HCT116 (cell line): ENCODE measurements around the gene CGB7. TPM values are rescaled to one million over a fixed set of nuclear protein-coding genes. Genes with fewer than 3 reads are reported as not detected.

Experiments used
- ATAC-seq: fragments of 200-7000 bp; cut with Tn5 transposase; 2 replicates; pipeline ENCODE4 v1.9.1; 2020; ENCODE audit warnings: mild to moderate bottlenecking, moderate library complexity
- BruUV-seq: library from RNA; stranded (reverse); fragments of 400-500 nt; replicated peaks from 2 replicates; lab custom pipeline; 2021; lab: Mats Ljungman, UMichigan
- CTCF ChIA-PET: fragments of 300-600 bp; sonication (Branson Sonifier 250); formaldehyde crosslinking; loops from one replicate; lab custom pipeline; 2021; ENCODE audit warnings: antibody characterized with exemption; lab: Charles Lee
- POLR2A ChIA-PET: fragments of 300-600, 350-600 bp; sonication (Branson Sonifier 250); formaldehyde crosslinking; loops from one replicate; lab custom pipeline; 2021; ENCODE audit warnings: antibody characterized with exemption; lab: Charles Lee
- RAD21 ChIA-PET, 2 experiments: fragments of 300-600 bp; sonication (Branson Sonifier 250); formaldehyde crosslinking; loops; one replicate each; lab custom pipeline; 2023; ENCODE audit warnings: low total read pairs in 2 of 2; ENCODE audit not compliant: uncharacterized antibody in 2 of 2, unreplicated experiment in 2 of 2, low non-redundant PET in 1 of 2; lab: Charles Lee
- DNase-seq: peaks from one replicate; pipeline ENCODE4 v3.0.0-alpha.2; 2010; ENCODE audit warnings: low read depth, low spot score
- H2AFZ ChIP-seq: fragments of 200-600 bp; shearing (Covaris generic), sonication (generic); 2 replicates; pipeline ENCODE4 v1.6.1; 2017; ENCODE audit warnings: low read depth, mixed run types, mixed read lengths, antibody characterized with exemption, low read length; ENCODE audit not compliant: poor library complexity, severe bottlenecking
- H3K27ac ChIP-seq: 2 replicates; pipeline ENCODE4 v1.5.1; 2012; ENCODE audit warnings: low read depth, low read length
- H3K27me3 ChIP-seq: fragments of 200-600 bp; sonication (generic); 2 replicates; pipeline ENCODE4 v1.6.1; 2016; ENCODE audit warnings: mixed run types, low read length, mixed read lengths; ENCODE audit not compliant: insufficient read depth
- H3K36me3 ChIP-seq, 2 experiments: fragments of 200-500 bp in 1 of 2; fragments of 200-600 bp in 1 of 2; sonication (Bioruptor generic) in 1 of 2; sonication (generic) in 1 of 2; 2 replicates each; pipeline versions ENCODE4 v1.5.1 to v1.6.1; 2014 to 2016; ENCODE audit warnings: low read length in 2 of 2, inconsistent platforms in 1 of 2, mixed read lengths in 1 of 2, mixed run types in 1 of 2; ENCODE audit not compliant: insufficient read depth in 2 of 2, control insufficient read depth in 1 of 2
- H3K4me1 ChIP-seq, 2 experiments: fragments of 200-600 bp in 1 of 2; sonication (generic) in 1 of 2; 2 replicates each; pipeline versions ENCODE4 v1.5.1 to v1.6.1; 2012 to 2017; ENCODE audit warnings: low read length in 2 of 2, inconsistent platforms in 1 of 2, mild to moderate bottlenecking in 1 of 2, mixed read lengths in 1 of 2, mixed run types in 1 of 2, moderate library complexity in 1 of 2; ENCODE audit not compliant: insufficient read depth in 2 of 2, control insufficient read depth in 1 of 2
- H3K4me2 ChIP-seq: fragments of 200-600 bp; sonication (generic); 2 replicates; pipeline ENCODE4 v1.6.1; 2017; ENCODE audit warnings: mixed run types, low read length, mixed read lengths
- H3K4me3 ChIP-seq, 2 experiments: fragments of 200-600 bp in 1 of 2; sonication (generic) in 1 of 2; replicated peaks in 1 of 2; 2 replicates each; pipeline ENCODE4 v1.5.1; 2011 to 2016; ENCODE audit warnings: low read length in 2 of 2, control low read depth in 1 of 2, low read depth in 1 of 2, mild to moderate bottlenecking in 1 of 2, mixed read lengths in 1 of 2, mixed run types in 1 of 2
- H3K79me2 ChIP-seq: fragments of 200-600 bp; sonication (generic); 2 replicates; pipeline ENCODE4 v1.6.1; 2017; ENCODE audit warnings: mild to moderate bottlenecking, mixed run types, low read length, moderate library complexity, mixed read lengths; ENCODE audit not compliant: insufficient read depth
- H3K9ac ChIP-seq: fragments of 200-600 bp; sonication (generic); 2 replicates; pipeline ENCODE4 v1.6.1; 2016; ENCODE audit warnings: low read length, mixed read lengths
- H3K9me2 ChIP-seq: fragments of 200-600 bp; sonication (generic), shearing (Covaris generic); 2 replicates; pipeline ENCODE4 v1.6.1; 2017; ENCODE audit warnings: mixed run types, mild to moderate bottlenecking, moderate library complexity; ENCODE audit not compliant: insufficient read depth
- H3K9me3 ChIP-seq, 2 experiments: fragments of 200-500 bp in 1 of 2; fragments of 200-600 bp in 1 of 2; sonication (Bioruptor generic) in 1 of 2; sonication (generic) in 1 of 2; 2 replicates each; pipeline ENCODE4 v1.6.1; 2014 to 2017; ENCODE audit warnings: low read length in 2 of 2, mixed read lengths in 2 of 2, inconsistent platforms in 1 of 2, low read depth in 1 of 2, mild to moderate bottlenecking in 1 of 2, mixed run types in 1 of 2, moderate library complexity in 1 of 2; ENCODE audit not compliant: control insufficient read depth in 1 of 2, insufficient read depth in 1 of 2
- H4K20me1 ChIP-seq: fragments of 200-600 bp; sonication (generic), shearing (Covaris generic); 2 replicates; pipeline ENCODE4 v1.6.1; 2017; ENCODE audit warnings: mixed run types, mild to moderate bottlenecking, moderate library complexity; ENCODE audit not compliant: insufficient read depth
- CBX3 ChIP-seq: IDR thresholded peaks from 2 replicates; pipeline ENCODE4 v1.6.1; 2012; ENCODE audit warnings: low read depth
- EZH2 ChIP-seq: fragments of 200-600 bp; sonication (generic); IDR thresholded peaks from 2 replicates; pipeline ENCODE4 v1.6.1; 2017; ENCODE audit warnings: antibody characterized with exemption, mixed run types
- FOSL1 ChIP-seq: IDR thresholded peaks from 2 replicates; pipeline ENCODE4 v1.6.1; 2012; ENCODE audit warnings: low read depth
- POLR2A ChIP-seq: IDR thresholded peaks from 2 replicates; pipeline ENCODE4 v1.7.0; 2011; ENCODE audit warnings: borderline replicate concordance; ENCODE audit not compliant: insufficient read depth, insufficient read length; ENCODE audit errors: extremely low read depth
- POLR2AphosphoS5 ChIP-seq: IDR thresholded peaks from 2 replicates; pipeline ENCODE4 v1.6.1; 2011; ENCODE audit warnings: mild to moderate bottlenecking, low read depth, low read length, moderate library complexity
- SP1 ChIP-seq: IDR thresholded peaks from 2 replicates; pipeline ENCODE4 v1.6.1; 2012; ENCODE audit warnings: low read depth
- YY1 ChIP-seq: IDR thresholded peaks from 2 replicates; pipeline ENCODE4 v1.6.1; 2011; ENCODE audit warnings: low read length, low read depth, moderate library complexity, mild to moderate bottlenecking; ENCODE audit not compliant: insufficient replicate concordance; ENCODE audit errors: extremely low read depth
- ZFX ChIP-seq: fragments of 450-650 bp; IDR thresholded peaks from 2 replicates; pipeline ENCODE4 v1.6.1; 2017
- ZNF274 ChIP-seq: fragments of 200-500 bp; sonication (Bioruptor generic); IDR thresholded peaks from 2 replicates; pipeline ENCODE4 v1.6.1; 2014; ENCODE audit warnings: mild to moderate bottlenecking, low read depth, low read length, inconsistent platforms
- intact Hi-C: fragments of 100-400 bp; cut with micrococcal nuclease; formaldehyde crosslinking; loops from 2 replicates; pipeline ENCODE4 v1.10.0; 2022
- total RNA-seq: library from RNA; stranded (reverse); gene quantifications from one replicate; pipeline ENCODE4 v1.2.1, GENCODE V29; 2021; ENCODE audit not compliant: unreplicated experiment
- TF ChIP-seq, protein P1 (sequence below): IDR thresholded peaks from 2 replicates; pipeline ENCODE4 v1.6.1; 2012

The CGB7 gene
- total RNA-seq, 1 experiment from 2014 or later: 5.4 TPM

GRCh38 chr19:49017666-49018351 is 39.7 kb downstream of the CGB7 start (continued):
- TF ChIP-seq POLR2AphosphoS5: peak; percentile 75

- CTCF ChIA-PET: interaction anchor here (0.8 to 4.3 kb wide), 5 partner anchors 13 to 222 kb away, joined by 3 to 44 read pairs (median 6); partner anchors contain the start of genes GYS1 and RUVBL2
- ATAC-seq (peak; percentile 0; the same call in 1 of the 2 replicates), DNase-seq (no peak)
- TSS peak; percentile 14 for BruUV-seq
- H2AFZ ChIP-seq: no peak within 1 kb of the TSS
- H3K9me3 ChIP-seq: no peaks in the 10 kb centered on the region
- POLR2A ChIA-PET: interaction anchor here (0.6 to 2.3 kb wide), 3 partner anchors 24 to 39 kb away, joined by 3 to 9 read pairs (median 7); partner anchors contain the start of genes GYS1 and RUVBL2
- H3K4me2 ChIP-seq: peak within 1 kb of the TSS; percentile 95
- H3K79me2 ChIP-seq: no peaks in the 10 kb centered on the region
- no peak for TF ChIP-seq CBX3
- TF ChIP-seq, protein P1, sequence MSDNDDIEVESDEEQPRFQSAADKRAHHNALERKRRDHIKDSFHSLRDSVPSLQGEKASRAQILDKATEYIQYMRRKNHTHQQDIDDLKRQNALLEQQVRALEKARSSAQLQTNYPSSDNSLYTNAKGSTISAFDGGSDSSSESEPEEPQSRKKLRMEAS: no peak
- TF ChIP-seq EZH2: no peak
- TF ChIP-seq SP1: no peak
- TF ChIP-seq YY1: no peak
- no peak for TF ChIP-seq ZFX
- TF ChIP-seq ZNF274: no peak
- no peak for TF ChIP-seq FOSL1
- no peak for TF ChIP-seq POLR2A
- TF ChIP-seq POLR2AphosphoS5: no peak
- H3K9me2 ChIP-seq: no peaks in the 10 kb centered on the region
- peak within 1 kb of the TSS; percentile 53 to 60 for H3K4me3 ChIP-seq
- H3K4me1 ChIP-seq: peaks cover 30 to 52% of the 10 kb centered on the region in 2 experiments
- H4K20me1 ChIP-seq: no peaks in the 10 kb centered on the region
- peak within 1 kb of the TSS; percentile 77 for H3K9ac ChIP-seq
- H3K27ac ChIP-seq: peak within 1 kb of the TSS; percentile 95
- RAD21 ChIA-PET: no interaction called here
- peaks cover 9 to 15% of the 10 kb centered on the region in 2 experiments for H3K36me3 ChIP-seq
- intact Hi-C loops: no loop called here
- H3K27me3 ChIP-seq: no peaks in the 10 kb centered on the region
Observed at GRCh38 chr19:49017041-49017665, 40.4 kb downstream of the CGB7 start, which contains the start of gene LHB. Gene LHB (minus strand): TSS chr19:49017091. CDS start chr19:49017081, 10 bp downstream.
